Lung microvascular endothelial cell (primary cell): ENCODE results near the gene DSE. TPM values are rescaled to one million over a fixed set of nuclear protein-coding genes. Genes with fewer than 3 reads are reported as not detected.

Experiments used
- DNase-seq, 2 donors: peaks; one replicate each; pipeline versions ENCODE4 v3.0.0 to v3.0.0-alpha.2; 2010; ENCODE audit warnings: low read depth in 2 of 2
- total RNA-seq: library from RNA; depleted of rRNA; stranded (reverse); fragments of >200 nt; gene quantifications from 2 replicates; pipeline ENCODE4 v1.2.1, GENCODE V29; 2014

The DSE gene
- total RNA-seq, 1 donor from 2014 or later = 5.6 TPM

DNA sequence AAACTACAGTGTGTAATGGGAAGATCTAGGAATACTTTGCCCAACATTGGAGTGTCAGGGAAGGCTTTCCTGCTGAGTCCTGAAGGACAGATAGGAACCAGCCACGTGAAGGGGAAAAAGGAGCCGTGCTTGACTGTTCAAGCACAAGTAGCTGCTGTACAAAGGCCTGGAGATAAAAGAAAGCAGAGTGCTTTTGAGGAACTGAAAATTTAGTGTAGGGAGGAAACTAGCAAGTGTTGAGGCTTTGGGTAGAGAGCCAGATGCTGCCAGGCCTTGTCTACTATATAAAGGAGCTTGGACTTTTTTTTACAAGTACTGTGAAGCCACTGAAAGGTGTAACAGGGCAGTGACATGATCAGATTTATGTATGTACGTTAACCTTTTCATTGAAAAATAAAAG, 39.0 kb downstream of the DSE start:
- DNase-seq = no peak

DNA sequence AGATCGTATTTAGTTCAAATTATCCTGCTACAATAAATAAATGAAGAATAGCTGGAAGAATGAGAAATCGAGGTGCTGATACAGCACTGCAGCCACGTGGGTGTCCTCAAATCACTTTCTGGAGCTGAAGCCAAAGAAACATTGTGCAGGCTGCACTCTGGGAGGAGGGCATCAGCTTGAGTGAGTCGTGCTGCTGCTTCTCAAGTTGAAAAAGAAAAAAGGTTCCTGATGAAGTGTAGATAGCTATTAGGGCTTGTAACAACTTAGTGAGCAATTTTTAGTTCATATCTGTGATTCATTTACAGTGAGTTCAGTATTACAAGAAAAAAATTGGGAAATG, 40.5 kb downstream of the DSE start:
- DNase-seq = peak in 1 of 2 donors; percentile 31

DNA sequence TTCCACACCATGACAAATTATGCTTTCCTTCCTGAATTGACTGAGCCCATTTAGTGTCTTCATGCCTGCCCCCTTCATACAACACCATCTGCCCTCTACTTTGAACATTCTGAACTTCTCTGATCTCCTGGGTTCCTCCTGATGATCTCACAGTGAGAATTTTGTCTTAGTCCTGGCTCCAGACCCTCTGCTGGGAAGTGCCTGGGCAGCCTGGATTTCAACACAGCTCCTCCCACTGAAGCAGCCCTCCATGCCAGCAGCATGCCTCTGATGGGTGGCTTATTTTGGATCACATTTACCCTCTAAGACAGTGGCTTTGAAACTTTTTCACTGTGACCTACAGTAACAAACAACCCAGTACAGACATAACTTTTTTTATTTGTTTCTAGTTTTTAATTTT, 41.5 kb downstream of the DSE start:
- DNase-seq = no peak

DNA sequence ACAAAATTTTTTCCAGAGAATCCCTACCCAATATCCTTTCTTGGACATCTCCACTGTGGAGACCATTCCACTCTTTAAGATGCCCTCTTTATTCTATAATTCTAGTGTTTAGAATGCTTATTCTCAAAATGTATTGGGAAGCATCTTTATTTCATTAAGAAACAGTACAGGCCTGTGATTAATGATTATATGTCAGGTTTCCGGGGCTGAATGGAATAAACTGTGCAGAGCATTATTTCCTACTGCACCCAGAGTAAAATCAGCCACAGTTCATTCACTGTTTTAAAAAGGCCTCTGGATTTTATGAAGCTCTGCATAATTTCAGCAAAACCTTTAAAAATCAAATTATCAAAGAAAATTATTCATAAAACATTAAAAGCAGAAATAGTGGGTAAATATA, 42.6 kb downstream of the DSE start:
- DNase-seq = no peak

DNA sequence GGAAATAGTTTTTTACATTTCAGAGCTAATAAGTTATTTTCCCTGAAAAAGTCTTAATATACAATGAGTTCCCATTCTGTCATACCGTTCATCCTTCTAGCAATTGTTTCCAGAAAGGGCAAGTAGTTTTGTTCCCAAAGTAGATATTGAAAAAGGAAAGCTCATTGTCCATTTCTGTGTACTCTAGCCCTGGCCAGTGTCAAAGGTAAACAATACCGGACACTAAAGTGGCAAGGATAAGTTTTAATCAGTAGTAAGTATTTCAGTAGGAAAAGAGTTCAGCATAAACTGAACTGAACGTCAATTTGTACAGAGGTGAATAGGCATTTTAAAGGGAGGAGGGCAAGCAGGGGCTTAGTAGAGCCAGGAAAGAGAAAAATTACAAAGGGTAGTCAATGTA, 46.9 kb downstream of the DSE start:
- no peak for DNase-seq

DNA sequence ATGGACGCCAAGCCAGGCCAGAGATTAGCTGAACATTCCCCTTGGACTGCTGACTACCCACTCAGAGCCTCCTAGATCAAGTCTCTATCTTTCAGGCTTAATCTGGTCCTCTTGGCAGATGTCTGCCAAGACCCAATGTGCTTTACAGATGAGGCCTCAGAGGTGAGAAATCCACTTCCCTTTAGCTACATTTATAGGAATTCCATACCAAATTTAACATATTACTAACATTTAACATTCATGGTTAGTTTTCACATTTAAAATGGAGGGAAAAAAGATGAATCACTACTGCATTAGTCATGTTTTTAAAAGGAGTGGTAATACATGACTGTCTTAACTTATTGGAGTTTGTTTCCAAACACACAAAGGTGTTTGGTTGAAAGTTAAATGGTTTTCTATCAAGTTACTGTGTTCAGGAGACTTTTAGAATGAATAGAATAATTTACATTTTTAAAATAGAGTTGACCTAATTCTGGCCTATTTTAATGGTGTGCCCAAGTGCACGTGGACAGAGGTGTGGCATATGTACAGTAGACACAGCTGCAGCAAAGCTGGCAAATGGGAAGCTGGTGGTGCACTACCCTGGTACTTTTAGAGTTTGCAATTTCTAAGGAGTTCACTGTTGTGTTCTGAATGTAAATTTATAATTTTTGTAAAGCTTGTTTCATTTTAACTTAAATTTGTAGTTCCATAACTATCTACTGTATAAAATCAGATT, 48.5 kb downstream of the DSE start:
- no peak for DNase-seq

DNA sequence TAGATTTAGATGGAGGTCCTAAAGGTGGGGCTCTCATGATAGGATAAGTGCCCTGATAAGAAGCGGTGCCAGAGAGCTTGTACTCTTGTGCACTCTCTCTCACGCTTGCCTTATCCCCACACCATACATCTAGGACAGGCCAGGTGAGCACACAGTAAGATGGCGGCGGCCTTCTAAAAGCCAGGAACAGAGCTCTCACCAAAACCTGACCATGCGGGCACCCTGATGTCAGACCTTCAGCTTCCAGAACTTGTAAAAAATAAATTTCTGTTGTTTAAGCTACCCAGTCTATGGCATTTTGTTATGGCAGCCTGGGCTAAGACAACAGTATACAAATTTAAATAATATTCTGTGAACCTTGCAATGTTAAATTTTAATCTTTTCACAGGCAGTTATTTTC, 49.6 kb downstream of the DSE start:
- DNase-seq = no peak

DNA sequence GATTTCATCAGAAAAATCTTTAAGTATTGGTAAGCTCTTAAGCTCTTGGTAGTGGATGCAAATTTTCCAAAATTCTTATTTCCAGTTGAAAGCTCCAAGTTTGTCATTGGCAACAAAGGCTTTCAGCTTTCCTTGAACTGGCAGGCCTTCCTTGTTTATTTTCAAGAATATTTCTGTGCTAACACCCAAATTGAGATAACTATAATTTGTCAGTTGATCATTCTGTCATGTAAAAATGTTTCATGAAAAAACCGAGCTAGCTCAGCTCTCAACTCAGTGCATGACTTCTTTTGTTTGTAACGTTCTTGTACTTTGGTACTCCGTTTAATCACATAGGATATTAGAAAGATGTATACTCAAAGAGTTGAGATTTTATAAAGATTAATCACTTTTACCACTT, 51.5 kb downstream of the DSE start:
- no peak for DNase-seq

DNA sequence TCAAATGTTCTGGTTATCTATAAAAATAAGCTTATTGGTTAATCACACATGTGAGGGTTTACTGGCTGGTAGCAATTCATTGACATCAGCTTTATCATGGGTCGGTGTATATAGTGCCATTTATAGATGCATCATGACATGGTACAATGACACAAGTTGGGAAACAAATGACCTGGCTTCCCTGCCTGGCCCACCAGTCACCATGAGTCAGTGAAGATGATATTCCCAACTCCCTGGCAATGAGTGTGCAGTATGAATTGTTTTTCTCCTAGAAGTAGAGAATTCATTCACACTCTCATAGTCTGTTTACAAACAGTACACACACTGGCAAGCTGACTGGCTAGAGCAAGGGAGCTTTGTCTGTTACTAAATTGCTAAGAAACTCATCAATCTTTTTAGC, 53.3 kb downstream of the DSE start:
- peak in 1 of 2 donors; percentile 17 for DNase-seq

DNA sequence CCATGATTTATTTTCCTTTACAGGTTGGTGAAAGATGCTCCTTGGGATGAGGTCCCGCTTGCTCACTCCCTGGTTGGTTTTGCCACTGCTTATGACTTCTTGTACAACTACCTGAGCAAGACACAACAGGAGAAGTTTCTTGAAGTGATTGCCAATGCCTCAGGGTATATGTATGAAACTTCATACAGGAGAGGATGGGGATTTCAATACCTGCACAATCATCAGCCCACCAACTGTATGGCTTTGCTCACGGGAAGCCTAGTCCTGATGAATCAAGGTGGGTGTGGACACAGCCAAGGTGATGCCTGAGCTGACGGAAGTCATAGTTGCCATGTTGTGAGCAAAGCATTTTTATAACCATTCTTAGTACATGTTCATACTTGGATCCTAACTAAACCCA, 55.8 kb downstream of the DSE start:
- DNase-seq = no peak

DNA sequence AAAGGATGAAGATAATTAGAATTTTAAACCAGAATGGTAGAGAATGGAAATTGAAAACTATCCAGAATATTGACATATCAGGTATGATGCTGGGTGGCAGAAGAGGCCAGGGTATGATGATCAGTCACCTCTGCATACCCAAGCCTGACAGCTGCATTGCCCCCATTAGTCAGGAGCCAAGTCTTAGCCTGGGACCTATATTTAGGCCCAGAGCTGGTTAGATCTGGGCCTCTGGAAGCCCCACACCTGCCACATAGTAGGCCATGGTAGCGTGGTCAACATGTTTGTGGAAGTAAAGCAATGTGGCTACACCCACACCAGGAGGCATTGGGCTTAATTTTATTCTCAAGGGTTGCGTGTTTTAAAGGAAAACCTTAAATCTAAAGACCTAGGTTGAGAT, 58.4 kb downstream of the DSE start:
- DNase-seq = no peak

DNA sequence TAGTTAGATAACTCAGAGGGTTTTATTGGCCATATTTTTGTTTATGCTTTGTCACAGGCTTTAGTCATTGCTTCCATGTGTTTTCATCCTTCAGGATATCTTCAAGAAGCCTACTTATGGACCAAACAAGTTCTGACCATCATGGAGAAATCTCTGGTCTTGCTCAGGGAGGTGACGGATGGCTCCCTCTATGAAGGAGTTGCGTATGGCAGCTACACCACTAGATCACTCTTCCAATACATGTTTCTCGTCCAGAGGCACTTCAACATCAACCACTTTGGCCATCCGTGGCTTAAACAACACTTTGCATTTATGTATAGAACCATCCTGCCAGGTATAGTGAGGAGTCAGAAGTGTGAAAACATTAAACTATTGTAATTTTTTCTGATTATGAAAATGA, 60.1 kb downstream of the DSE start:
- no peak for DNase-seq

DNA sequence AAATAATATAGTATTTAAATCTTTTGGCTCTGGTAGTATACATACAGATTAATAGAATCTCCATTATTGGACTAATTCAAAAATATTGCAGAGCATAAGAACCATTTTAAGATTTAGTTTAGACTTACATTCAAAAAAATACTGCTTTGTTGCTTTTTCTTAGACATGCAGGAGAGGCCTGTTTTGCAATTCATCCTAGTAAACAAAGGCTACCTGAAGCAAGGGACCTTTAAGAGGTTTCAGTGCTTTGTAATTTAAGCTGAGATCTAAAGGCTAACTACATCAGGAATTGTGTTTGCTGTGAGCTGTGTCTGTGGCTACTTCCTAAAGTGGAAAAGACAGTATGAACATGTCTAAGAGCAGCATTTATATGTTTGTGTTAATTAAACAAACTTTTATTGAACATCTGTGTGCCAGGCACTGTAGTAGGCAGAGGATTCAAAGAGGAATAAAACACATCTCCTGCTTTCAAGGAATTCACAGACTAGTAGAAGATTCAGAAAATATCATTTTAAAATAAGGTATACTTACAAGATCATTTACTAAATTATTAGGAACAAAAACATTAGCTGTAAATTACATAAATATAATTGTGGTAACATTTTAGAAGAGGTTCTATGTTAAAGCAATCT, 61.3 kb downstream of the DSE start:
- no peak for DNase-seq

DNA sequence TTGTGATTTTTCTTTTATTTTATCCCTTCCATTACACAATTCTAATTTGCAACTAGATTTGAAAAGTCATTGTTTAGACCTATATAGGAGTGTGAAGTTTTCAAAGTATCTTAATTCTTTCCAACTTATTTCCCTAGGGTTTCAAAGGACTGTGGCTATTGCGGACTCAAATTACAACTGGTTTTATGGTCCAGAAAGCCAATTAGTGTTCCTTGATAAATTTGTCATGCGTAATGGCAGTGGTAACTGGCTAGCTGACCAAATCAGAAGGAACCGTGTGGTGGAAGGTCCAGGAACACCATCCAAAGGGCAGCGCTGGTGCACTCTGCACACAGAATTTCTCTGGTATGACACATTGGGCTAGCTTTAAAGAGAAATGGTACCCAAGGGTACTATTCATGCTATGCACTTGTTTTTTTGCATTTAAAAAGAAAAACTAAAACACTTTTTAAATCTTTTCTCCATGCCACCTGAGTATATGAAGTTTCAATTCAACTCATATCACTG, 62.5 kb downstream of the DSE start:
- DNase-seq = no peak

DNA sequence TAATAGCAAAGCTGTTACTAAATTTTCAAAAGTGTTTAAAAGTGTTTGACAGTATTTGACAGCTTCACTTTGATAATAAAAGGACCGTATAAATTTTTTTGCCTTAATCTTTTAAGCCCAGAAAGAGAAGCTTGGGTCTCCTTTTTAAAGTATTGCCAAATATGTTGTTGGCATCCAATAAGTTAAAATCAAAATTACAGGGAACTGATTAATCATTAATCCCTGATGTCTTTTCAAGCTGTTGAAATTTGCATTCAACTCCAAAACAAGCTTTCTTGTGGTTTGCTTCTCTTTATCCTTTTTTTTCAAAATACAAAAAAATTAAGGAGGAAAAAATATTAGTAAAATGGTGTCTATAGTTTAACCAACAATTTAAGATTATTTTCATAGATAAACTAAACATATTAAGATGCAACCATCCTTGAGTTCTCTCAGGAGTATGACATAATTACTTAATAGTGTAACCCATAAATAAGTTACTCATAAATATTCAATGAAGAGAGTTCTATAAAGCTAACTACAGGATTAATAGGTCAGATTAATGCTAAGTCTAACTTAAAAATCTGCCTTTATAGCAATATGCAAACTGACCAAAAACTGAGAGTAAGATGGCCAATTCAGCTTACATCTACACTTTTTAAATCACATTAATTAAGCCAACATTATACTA, 63.4 kb downstream of the DSE start:
- no peak for DNase-seq

DNA sequence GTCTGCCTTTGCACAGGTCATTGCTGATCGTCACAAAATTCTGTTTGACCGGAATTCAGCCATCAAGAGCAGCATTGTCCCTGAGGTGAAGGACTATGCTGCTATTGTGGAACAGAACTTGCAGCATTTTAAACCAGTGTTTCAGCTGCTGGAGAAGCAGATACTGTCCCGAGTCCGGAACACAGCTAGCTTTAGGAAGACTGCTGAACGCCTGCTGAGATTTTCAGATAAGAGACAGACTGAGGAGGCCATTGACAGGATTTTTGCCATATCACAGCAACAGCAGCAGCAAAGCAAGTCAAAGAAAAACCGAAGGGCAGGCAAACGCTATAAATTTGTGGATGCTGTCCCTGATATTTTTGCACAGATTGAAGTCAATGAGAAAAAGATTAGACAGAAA, 65.8 kb downstream of the DSE start:
- no peak for DNase-seq

DNA sequence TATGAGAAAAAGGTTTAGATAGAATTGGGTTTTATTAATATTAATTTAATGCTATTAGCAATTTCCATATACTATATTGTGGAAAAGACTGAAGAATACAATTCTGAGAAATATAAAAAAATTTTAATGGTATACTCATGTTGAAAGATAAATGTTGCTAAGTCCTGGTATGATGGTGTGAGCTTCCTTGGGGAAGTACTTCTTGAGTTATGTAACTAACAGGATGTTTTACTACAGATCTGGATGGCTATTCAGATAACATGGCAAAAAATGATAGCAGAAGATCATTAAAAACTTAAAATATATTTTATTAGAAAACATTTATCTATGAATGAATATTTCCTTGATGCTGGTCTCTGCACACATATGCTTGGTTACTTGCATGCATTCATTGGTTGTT, 66.9 kb downstream of the DSE start:
- DNase-seq = no peak

DNA sequence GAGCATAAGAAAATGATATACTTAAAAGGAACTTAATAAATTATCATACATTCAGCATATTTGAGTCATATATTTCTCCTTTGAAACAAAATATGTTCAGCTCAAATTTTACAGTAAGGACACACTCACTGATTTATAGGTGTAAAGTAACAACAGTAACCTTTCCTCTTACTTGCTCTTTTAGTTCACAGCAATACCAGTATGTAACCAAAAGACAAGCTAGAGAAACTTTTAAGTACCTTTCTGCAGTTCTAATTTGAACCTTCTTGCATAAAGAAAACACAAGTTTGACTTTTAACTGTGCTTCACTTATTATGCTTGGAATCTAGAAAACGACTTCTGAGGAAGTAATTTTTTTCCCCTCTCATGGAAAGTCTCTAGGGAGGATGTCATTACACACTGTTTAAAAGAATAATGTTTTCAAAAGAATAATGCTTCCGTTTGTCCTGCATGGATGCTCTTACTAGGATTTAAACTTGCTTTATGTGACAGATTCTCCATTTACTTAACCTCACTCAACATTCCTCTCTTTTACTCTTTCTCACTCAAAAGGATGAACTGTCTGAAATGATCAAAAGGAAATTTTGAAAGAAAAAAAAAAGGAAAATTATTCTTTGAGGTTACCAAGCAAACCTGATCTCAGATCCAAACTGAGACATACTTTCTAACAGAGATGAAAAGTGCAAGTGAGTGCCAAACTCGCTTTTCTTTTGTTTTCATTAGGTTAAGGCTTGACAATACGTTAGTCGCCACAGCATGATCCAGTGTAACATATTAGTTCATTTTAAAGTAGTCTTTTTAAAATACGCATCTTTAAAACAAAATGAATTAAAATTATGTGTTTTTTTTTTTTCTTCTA, 68.1 kb downstream of the DSE start:
- DNase-seq = no peak

DNA sequence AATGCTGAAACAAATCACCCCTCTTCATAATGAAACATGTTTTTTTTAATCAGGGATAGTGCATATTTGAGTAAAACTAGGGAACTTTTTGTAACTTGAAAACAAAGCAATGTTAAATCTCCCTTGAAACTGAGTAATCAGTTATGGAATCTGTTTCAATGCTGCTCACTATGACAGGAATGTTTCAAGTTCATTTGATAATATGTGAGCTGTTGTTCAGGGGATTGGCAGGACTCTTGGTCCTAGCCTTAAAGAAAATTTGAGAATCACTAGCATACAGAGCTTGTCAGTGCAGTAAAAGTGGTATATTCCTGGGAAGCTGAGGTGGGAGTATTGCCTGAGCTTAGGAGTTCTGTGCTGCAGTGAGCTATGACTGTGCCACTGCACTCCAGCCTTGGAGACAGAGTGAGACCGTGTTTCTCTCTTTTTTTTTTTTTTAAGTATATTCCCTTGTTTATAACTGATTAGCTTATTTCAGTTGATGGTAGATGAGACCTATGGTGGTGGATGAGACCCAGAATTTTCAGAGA, 68.8 kb downstream of the DSE start:
- no peak for DNase-seq

DNA sequence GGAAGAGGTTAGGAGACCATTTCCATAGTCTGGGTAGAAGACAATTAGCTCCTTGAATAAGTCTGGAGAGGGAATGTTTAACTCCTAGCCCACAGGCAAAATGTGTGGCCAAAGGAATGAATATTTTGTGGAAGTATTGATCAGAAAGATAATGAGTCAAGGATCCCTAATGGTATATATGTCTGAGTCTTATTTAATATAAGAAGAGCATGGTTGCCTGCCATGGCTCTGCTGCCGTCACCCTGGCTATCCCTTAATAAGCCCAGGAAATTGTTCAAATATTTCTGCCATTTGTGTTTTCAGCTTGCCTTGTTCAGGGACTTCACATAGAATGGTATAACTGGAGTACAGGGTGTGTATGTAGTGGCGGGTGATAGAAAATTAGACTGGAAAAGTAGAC, 72.4 kb downstream of the DSE start:
- DNase-seq = no peak

DNA sequence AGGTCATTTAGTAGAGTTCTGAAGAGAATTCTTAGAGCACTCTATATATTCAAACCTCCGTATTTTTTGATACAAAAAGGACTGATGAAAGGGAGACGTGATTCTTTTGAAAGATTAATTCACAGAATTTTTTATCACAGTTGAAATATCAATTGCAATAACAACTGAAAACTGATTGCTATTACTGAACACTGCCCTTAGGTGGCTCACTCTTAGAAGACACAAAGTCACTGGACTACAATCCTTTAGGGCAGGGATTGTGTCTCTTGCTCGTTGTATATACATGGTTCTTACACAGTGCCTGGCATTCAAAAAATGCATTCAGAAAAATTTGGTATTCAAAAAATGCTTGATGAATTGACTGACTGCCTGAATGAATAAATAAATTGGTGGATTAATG, 73.3 kb downstream of the DSE start:
- DNase-seq = peak; percentile 45 to 59

DNA sequence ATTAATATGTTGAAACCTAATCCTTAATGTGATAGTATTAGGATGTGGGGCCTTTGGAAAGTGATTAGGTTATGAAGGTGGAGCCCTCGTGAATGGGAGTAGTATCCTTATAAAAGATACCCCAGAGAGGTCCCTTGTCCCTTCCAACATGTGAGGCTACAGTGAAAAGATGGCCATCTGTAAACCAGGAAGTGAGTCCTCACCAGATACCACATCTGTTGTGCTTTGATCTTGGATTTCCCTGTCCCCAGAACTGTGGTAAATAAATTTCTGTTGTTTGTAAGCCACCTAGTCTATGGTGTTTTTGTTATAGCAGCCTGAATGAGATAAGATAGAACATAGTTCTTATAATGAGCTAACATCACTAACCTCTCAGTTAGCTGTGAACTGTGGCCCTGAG, 73.8 kb downstream of the DSE start:
- no peak for DNase-seq
